GM21737 (cell line): ENCODE measurements around the gene PPFIA1.
"Not testable (repeated sequence)": the region's sequence is repeated elsewhere in the genome, so short reads cannot be mapped to it uniquely, and the experiment has no call there.

Source experiments
- ATAC-seq: cut with Tn5 transposase; IDR thresholded peaks from one replicate; pipeline ENCODE4 v1.9.1; 2021; ENCODE audit warnings: mild to moderate bottlenecking, moderate library complexity; ENCODE audit not compliant: unreplicated experiment

The PPFIA1 gene

DNA sequence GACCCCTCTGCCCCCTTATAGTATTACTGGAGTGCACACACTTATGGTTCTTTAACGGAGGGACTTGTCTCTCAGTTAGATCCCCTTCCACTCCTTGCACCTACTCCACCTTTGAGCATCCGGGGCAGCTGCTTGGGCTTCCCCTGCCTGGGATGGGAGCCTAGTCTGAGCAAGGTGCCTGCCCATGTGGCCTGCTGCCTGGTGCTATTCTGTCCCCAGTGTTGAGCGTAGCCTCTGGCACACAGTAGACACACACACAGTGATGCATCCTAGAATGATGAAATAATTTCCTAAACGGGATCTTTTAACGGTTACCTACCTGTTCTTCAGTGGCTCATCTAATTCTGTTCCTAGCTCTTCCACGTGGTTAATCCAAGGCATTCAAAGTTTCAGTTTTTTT, 22.4 kb downstream of the PPFIA1 start:
- ATAC-seq, result no peak

DNA sequence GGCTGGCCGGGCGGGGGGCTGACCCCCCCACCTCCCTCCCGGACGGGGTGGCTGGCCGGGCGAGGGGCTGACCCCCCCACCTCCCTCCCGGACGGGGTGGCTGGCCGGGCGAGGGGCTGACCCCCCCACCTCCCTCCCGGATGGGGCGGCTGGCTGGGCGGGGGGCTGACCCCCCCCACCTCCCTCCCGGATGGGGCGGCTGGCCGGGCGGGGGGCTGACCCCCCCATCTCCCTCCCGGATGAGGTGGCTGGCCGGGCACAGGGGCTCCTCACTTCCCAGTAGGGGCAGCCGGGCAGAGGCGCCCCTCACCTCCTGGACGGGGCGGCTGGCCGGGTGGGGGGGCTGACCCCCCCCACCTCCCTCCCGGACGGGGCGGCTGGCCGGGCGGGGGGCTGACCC, 24.7 kb downstream of the PPFIA1 start:
- not testable (repeated sequence) for ATAC-seq

DNA sequence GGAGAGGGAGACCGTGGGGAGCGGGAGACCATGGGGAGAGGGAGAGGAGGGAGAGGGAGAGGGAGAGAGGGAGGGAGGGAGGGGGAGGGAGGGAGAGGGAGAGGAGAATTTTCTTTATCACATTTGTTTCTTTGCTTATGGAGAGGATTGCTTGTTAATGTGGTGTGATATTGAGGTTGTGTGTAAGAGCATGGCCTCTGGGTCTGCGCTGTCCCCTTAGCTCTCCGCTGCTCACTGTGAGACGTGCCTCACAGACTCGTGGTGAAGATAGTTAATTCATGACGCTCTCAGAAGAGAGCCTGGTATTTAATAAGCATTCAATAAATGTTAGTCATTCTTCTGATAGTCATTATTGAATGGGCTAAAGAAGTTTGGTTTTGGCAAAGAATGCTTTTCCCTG, 26.2 kb downstream of the PPFIA1 start:
- ATAC-seq, result no peak

DNA sequence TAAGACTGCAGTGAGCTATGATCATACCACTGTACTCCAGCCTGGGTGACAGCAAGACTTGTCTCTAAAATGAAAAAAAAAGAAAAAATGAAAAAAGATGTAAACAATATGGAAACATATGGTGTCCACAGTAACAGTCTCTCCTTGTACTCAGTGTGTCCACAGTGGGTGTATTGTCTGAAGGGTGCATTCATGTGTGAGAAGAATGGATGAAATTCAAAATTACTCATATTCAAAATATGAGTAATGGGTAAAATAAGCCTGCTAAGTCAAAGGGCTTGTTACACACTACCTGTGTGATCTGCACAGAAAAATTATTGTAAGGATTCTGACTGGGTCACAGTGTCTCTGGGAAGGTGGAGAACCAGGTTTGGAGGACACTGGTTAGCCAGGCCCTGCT, 26.9 kb downstream of the PPFIA1 start:
- no peak for ATAC-seq

DNA sequence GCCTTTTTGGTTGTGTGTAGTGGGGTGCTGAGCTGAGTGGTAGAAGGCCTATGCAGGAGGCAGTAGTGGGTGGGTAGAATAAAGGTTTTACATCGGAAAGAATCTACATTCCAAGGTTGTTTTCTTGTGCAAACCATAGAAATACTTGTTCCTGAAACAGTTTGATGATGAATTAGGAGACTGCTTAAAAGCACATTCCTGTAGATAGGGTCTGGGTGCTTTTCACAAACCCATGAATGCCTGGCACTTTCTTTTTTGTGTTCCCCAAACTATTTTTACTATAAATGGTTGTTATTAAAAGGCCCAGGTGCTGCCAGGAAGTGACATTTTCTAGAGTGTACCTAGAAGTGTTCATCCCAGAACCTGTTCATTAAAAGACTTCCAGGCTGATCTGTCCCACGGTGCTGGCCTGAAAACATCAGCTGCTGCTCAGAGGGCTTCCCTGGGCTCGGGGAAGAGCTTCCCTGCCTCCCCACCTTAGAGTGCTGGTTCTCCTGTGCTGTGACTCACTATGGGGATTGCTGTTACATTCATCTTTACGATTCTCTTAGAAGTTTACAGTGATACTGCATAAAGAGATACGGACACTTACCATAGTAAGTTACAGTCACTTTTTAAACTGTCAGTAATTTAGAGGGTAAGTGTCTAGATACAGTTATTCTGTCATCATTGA, 27.9 kb downstream of the PPFIA1 start:
- ATAC-seq, result no peak

DNA sequence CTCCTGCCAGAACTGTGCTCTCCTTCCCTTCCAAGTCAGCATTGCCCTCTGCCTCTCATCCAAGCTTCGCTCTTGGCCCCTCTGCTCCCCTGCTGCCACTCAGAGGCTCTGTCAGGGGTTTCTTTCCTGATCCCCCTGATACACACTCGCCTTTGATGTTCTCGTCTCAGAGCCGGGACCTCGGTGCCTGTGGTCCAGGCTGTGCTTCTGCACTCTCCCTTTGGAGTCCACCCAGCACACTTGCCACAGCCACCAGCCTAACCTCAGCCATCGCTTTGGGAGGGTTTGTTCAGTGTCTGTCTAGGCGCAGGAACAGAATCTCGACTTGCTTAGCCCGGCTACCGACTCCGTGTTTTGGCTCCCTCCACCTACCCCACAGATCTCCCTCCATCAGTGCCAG, 29.1 kb downstream of the PPFIA1 start:
- ATAC-seq, result no peak

DNA sequence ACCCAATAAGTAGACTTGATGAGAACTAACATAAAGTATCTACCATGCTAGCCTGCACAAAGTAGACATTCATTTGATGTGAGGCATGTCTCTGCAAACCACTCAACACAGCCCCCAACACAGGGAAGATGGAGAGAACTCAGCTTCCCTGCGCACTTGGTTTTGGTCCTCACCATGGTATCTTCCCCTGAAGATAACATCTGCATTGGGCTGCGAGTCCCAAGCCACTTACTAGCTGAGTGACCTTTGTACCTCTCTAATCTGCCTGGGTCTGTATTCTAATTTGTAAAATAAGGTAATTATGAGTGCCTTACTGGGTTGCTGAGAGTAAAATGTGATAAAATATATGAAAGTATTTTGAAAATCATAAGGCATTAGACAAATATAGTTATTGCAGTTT, 30.7 kb downstream of the PPFIA1 start:
- ATAC-seq, result no peak

DNA sequence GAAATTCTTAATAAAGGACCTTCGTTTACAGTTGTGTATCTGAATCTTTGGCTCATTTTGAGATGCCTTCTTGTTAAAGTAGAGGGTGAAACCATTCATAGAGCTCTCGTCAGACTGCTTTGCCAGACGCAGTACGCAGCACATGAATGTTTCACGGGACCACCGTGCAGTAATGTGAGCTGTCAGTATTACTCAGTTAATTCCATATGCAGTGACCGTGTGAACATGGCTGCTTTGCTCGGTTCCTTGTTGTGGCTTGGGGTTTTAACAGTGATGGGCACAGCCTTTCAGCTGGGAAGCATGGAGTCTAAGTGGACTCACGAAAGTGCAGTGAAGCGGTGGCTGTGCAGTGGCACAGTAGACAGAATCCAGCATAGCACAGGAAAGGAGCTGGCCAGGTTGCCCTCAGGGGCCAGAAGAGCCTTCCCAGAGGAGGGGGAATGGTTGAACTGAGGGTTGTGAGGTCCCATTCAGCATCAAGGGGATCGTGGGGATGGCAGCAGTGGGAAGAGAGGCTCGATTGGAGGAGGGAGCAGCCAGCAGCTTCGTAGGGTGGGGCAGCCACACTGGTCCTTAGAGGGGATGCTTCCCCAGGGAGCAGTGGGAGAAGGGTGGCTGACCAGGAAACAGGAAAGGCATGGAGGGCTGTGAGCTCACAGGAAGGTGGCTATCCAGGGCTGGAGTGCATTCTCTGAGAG, 31.4 kb downstream of the PPFIA1 start:
- no peak for ATAC-seq

DNA sequence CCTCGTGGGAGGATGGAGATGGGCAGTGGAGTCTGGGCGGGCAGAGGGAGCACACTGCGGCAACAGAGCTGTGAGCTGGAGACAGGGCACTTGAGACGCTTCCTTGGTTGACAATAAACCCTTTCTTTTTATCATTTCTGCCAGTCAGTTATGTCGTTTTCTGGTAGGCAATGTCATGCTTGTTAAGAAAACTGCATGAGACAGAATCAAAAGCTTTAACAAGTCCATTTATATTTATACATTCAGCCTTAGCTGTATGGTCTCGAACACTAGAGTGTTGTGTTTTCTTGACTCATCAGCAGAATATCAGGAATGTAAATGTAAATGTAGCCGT, 31.9 kb downstream of the PPFIA1 start:
- no peak for ATAC-seq

DNA sequence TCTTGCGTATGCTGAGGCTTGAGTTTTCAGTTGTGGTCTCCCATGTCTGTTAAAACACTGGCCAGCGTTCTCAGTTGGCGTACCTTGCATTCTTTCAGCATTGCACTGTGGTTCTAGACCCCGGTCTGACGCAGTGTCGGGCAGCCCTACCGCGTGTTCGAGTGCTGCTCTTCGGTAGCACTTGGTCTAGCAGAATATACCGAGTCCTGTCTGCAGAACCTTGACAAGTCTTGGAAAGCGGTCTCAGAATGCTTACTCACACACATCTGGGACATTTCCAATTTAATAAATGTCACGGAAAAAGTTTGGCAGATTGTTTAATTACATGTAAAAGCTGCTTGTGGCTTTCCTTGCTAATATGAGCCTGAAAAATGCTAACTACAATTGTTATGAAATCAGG, 32.6 kb downstream of the PPFIA1 start:
- ATAC-seq, result no peak

DNA sequence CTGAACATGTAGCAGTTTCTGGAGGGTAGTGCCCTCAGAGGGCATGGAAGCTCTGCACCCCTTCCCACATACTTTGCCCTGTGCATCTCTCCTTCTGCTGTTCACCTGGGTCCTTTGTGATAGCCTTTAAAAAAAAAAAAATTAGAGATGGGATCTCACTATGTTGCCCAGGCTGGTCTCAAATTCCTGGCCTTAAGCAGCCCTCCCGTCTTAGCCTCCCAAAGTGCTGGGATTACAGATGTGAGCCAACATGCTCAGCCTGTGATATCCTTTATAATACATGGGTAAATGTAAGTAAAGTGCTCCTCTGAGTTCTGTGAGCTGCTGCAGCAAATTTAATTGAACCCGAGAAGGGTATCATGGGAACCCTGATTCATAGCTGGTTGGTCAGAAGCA, 33.7 kb downstream of the PPFIA1 start:
- no peak for ATAC-seq

DNA sequence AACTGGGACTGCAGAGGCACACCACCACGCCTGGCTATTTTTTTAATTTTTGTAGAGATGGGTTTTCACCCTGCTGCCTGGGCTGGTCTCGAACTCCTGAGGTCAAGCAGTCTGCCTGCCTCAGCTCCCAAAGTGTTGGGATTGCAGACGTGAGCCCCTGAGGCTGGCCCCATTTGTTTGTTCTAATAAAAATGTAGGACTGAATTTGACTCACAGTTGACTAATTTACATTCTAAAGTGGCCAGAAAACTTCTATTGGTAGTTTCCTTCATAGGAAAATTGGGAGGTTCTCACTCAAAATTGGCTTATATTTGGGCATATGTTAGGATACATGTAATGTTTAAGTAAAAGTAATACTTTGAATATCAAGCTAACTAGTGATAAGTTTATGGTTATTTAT, 35.0 kb downstream of the PPFIA1 start:
- ATAC-seq, result no peak

DNA sequence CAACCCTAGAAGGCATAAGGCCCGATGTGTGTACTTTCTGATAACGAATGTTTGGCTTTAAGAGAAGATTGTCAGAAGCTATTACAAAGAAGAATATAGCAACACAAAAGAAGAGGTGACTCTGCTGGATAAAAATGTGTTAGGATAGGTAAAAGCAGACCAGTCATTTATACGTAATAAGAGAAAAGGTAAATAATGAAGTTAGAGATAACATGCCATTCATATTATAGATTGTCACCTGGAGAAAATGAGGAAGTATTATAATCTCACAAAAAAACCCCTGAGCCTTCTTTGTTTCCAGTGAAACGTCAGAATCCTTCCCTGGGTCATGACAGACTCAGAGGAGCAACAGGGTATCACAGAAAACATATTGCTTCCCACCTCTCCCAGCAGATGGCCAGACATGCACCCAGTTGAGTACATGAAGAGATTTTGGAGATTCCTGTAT, 36.1 kb downstream of the PPFIA1 start:
- ATAC-seq, result no peak

DNA sequence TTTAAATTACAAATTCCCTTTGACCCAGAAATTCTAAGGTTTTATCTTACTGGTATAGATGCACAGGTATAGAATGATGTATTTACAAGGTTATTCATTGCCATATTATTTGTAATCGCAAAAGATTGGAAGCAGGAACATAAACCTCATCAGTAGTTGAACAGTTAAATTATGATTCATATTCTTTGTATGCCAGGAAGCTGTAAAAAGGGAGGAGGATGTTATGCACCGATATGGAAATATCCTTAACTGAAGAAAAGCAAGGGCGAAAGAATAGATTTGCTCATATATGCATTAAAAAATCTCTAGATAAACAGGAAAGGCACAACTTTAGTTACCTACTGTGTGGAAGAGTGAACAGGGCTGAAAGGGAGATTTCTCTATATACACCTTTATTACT, 36.7 kb downstream of the PPFIA1 start:
- no peak for ATAC-seq

DNA sequence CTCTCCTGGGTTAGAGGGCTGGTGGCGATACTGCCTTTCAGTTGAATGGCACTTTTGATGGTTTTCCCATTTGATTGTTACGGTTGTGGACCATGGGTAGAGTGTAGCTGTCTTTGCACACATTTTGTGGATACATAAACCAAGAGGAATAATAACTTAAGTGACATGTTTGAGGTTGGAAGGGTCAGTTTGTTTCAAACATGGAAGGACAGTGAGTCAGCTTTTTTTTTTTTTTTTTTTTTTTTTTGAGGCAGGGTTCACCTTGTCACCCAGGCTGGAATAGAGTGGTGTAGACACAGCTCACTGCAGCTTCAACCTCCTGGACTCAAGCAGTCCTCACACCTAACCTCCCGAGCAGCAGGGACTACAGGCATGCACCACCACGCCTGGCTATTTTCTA, 41.1 kb downstream of the PPFIA1 start:
- no peak for ATAC-seq

DNA sequence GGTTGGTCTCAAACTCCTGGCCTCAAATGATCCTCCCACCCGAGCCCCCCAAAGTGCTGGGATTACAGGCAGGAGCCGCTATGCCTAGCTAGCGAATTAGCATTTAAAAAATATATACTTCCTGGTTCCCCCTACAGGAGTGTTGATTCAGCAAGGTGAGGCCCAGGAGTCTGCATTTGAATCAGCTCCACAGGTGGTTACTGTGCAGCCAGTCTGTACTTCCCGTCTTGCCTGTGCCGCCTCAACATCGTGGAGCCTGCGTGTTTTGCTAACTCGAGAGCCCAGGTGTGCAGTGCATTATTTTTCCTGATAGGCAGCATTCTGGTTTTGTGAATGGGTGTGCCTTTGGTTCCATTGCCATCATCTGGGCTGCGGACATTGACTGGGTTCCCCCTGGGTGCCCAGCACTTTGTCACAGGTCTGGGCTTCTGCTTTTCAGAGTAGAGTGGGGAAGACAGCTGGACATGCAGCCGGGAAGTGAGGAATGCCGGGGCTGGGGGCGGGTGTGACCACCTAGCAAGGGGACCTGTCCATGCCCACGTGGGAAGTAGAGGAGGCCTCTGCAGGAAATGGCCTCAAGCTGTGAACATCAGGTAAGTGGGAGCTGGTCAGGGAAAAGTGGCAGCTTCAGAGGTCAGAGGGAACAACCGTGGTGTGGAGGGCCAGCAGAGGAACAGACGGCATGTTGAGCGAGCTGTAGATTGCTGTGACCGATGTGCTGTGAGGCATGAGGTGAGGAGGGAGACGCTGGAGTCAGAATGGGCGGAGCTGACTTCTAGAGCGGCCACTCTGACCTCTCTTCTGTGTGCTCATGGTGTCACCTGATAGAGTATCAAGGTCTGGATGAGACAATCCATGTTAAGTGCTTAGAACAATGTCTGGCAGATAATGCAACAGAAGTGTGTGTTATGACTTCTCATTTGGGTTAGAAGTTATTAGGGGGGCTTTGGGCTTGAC, 42.2 kb downstream of the PPFIA1 start:
- no peak for ATAC-seq

DNA sequence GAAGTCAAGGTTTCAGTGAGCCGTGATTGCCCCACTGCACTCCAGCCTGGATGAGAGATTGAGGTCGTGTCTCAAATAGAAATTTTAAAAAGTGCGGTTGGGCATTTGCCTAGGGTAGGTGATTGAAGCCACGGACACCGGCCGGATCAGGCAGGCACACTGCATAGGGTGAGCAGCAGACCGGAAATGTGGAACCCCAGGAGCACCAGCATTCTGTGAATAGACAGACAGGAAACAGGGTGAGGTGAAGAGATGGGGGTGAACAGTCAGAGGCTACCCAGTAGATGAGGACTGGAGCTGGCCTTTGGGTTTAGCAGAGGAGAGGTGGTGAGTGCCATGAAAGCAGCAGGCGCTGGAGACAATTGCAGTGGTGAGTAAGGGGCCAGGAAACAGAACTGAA, 43.5 kb downstream of the PPFIA1 start:
- no peak for ATAC-seq

DNA sequence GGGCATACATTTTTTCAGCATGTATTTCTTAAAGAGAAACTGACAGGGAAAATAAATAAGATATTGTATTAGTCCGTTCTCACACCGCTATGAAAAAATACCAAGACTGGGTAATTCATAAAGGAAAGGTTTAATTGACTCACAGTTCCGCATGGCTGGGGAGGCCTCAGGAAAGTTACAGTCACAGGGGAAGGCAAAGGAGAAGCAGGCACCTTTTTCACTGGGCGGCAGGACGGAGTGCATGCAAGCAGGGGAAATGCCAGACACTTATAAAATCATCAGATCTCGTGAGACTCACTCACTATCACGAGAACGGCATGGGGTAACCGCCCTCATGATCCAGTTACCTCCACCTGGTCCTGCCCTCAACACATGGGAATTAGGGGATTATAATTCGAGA, 44.2 kb downstream of the PPFIA1 start:
- ATAC-seq, result no peak

DNA sequence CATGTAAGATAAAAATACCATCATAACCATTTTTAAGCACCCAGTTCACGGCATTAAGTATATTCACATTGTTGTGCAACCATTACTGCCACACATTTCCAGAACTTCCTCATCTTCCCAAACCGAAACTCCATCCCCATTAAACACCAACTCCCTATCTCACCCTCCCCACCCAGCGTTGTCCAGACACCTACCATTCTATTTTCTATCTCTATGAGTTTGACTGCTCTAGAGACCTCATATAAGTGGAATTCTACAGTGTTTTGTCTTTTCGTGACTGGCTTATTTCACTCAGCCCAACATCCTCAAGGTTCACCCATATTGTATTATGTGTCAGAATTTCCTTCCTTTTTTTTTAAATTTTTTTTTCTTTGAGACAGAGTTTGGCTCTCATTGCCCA, 45.2 kb downstream of the PPFIA1 start:
- ATAC-seq, result no peak

DNA sequence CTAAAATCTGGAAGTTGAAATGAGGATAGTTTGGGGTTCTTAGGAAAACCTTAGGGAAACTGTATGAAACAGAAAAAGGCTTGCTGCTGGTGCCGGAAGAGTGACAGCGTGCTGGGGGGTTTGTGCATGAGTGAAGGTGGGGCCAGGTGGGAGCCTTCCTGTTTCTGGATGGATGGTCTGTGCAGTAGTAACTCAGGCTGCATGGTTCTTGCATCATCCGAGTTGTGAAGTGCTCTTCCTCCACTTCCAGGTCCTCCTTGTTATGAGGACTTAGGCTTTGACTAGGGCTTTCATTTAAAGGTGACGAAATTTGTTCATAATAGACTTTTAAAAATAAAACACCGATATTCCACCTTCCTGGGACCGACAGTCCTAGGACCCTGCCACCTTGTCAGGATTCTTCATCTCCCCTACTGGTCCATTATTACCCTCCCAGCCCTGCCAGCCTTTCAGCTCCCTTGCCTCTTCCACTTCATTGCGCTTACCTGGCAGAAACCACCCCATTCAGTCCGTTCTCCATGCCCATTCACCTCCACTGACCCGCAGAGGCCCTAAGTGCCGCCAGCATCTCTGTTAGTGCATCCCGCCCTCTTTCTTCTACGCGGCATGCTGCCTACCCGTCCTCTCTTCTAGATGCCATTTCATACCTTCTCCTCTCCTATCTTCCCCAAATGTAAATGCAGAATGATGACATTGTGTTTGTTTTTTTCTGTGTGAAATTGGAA, 47.3 kb downstream of the PPFIA1 start:
- no peak for ATAC-seq

DNA sequence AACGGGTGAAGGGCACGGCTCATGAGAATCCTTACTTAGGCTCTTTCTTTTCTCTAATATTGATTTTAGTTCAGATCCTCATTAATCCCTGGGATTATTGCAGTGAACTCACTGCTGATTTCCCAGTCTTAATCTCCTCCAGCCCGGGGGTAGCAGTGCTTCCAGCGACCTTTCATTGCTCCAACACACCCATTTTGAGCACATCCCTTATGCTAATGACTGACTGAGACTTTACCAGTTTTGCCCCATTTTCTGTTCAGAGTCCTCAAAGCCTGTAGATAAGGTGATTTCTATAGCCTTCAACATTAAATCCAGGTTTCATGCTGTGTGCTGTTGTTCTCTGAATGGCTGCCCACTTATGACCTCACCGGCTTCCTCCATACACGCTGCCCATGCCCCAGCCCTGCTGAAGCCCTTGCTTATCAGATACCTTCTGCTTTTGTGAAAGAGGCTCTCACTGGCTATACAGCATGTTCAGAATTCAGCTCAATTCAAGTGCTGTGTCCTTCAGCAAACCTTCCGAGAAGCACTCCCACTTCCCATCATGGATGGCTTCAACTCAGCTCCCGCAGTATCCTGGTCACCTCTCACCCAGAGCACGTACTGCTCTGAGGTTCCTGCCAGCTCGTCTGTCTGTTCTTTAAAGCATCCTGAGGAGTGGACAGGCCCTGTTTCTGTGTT, 49.0 kb downstream of the PPFIA1 start:
- no peak for ATAC-seq
